Fibroblast of skin of left quadriceps (primary cell): ENCODE results near the gene COL8A1.
A peak's percentile ranks its signal among the peaks of the same experiment; 100 is the strongest.
"Not testable (repeated sequence)": the region's sequence is repeated elsewhere in the genome, so short reads cannot be mapped to it uniquely, and the experiment has no call there.

Experiments
- DNase-seq, 2 experiments: peaks; one replicate each; pipeline ENCODE4 v3.0.0-alpha.2; 2013; ENCODE audit warnings: low read depth in 2 of 2

Gene COL8A1

GRCh38 chr3:99799422-99799821 lies 161.0 kb downstream of the COL8A1 start:
- no peak for DNase-seq

- no peak for DNase-seq
Measured at GRCh38 chr3:99803297-99803696, 164.9 kb downstream of the COL8A1 start.

GRCh38 chr3:99805160-99805559 lies 166.8 kb downstream of the COL8A1 start:
- no peak for DNase-seq

- peak; percentile 49 to 51 for DNase-seq
Measured at GRCh38 chr3:99808163-99808794, 169.9 kb downstream of the COL8A1 start.

- DNase-seq: no peak
Measured at GRCh38 chr3:99809565-99809964, 171.2 kb downstream of the COL8A1 start.

- DNase-seq: no peak
Measured at GRCh38 chr3:99810403-99810802, 172.0 kb downstream of the COL8A1 start.

GRCh38 chr3:99817047-99817436 lies 178.6 kb downstream of the COL8A1 start:
- DNase-seq: no peak

GRCh38 chr3:99817437-99818240 lies 179.2 kb downstream of the COL8A1 start, which contains the start of gene CMSS1:
Gene CMSS1, plus strand, starts transcription at chr3:99817862.
- peak; percentile 79 to 80 for DNase-seq

GRCh38 chr3:99818818-99819217 lies 180.4 kb downstream of the COL8A1 start:
- DNase-seq: no peak

GRCh38 chr3:99823723-99824711 lies 185.6 kb downstream of the COL8A1 start:
- DNase-seq: no peak

- no peak for DNase-seq
Measured at GRCh38 chr3:99825004-99825640, 186.7 kb downstream of the COL8A1 start.

- no peak for DNase-seq
Measured at GRCh38 chr3:99829844-99830243, 191.4 kb downstream of the COL8A1 start.

- no peak for DNase-seq
Measured at GRCh38 chr3:99833617-99834205, 195.3 kb downstream of the COL8A1 start.

GRCh38 chr3:99834211-99834957 lies 196.0 kb downstream of the COL8A1 start:
- no peak for DNase-seq

GRCh38 chr3:99836681-99837080 lies 198.3 kb downstream of the COL8A1 start:
- no peak for DNase-seq

- DNase-seq: no peak
Measured at GRCh38 chr3:99837715-99838114, 199.3 kb downstream of the COL8A1 start.

- DNase-seq: no peak
Measured at GRCh38 chr3:99838755-99839154, 200.4 kb downstream of the COL8A1 start.

- DNase-seq: no peak
Measured at GRCh38 chr3:99839613-99840012, 201.2 kb downstream of the COL8A1 start.

- not testable (repeated sequence) for DNase-seq
Measured at GRCh38 chr3:99841949-99842348, 203.6 kb downstream of the COL8A1 start.

GRCh38 chr3:99842826-99843589 lies 204.6 kb downstream of the COL8A1 start:
- DNase-seq: peak in 1 of 2 experiments; percentile 30
